ENCODE measurements around the gene GFRA1.

GRCh38 chr10:116292493-116292892, 19.5 kb upstream of the GFRA1 start:
- TF ChIP-seq CTCF (conservative IDR thresholded peaks at IDR 0.05; ENCODE audit: low read length) (no peak), EZH2phosphoT487 (IDR thresholded peaks at IDR 0.05; ENCODE audit: borderline replicate concordance, low read depth, low read length) (no peak)
